Measurements from ENCODE around the gene ADD3. TPM values are rescaled to one million over a fixed set of nuclear protein-coding genes. Genes with fewer than 3 reads are reported as not detected.

ADD3 gene
- total and polyA plus RNA-seq, 2 experiments from 2014 or later, result 83.2 to 216 TPM

- TF ChIP-seq EZH2 (IDR thresholded peaks at IDR 0.05; ENCODE audit: borderline replicate concordance) (no peak), EZH2phosphoT487 (IDR thresholded peaks at IDR 0.05; ENCODE audit: low read depth, severe bottlenecking, unreplicated experiment) (no peak), CTCF (IDR thresholded peaks at IDR 0.05; ENCODE audit: poor library complexity) (no peak)
- Histone ChIP-seq H3K9me3 (ENCODE audit: low read depth) (no peaks in the 10 kb centered on the region), H3K36me3 (replicated peaks; ENCODE audit: insufficient read depth, low read depth) (no peaks in the 10 kb centered on the region), H3K9me2 (replicated peaks; ENCODE audit: insufficient read depth) (no peaks in the 10 kb centered on the region), H3K4me1 (ENCODE audit: insufficient read depth) (peaks cover 61% of the 10 kb centered on the region), H3K4me3 (no peak overlapping the region), H2AFZ (no peak overlapping the region), H3K27me3 (no peaks in the 10 kb centered on the region), H3K4me2 (peak overlapping the region; percentile 50), H3K79me2 (no peaks in the 10 kb centered on the region), H4K20me1 (ENCODE audit: insufficient read depth, poor library complexity, severe bottlenecking) (no peaks in the 10 kb centered on the region), H3K27ac (peak overlapping the region; percentile 97)
- WGBS (ENCODE audit: low lambda C conversion rate, missing lambda C conversion rate), result 75% methylated on average over 4 of the region's 4 CpGs
- no peak for DNase-seq (ENCODE audit: low spot score)
Measured at GRCh38 chr10:109975244-109976190, 32.3 kb upstream of the ADD3 start.

GRCh38 chr10:109976681-109977080, 31.1 kb upstream of the ADD3 start:
- Histone ChIP-seq H3K9me3 (ENCODE audit: low read depth) (no peaks in the 10 kb centered on the region), H3K9me2 (replicated peaks; ENCODE audit: insufficient read depth) (no peaks in the 10 kb centered on the region), H3K79me2 (no peaks in the 10 kb centered on the region), H3K27me3 (no peaks in the 10 kb centered on the region), H3K4me2 (peak overlapping the region; percentile 68), H3K36me3 (replicated peaks; ENCODE audit: insufficient read depth, low read depth) (no peaks in the 10 kb centered on the region), H3K4me1 (ENCODE audit: insufficient read depth) (peaks cover 57% of the 10 kb centered on the region), H3K27ac (peak overlapping the region; percentile 97), H3K4me3 (no peak overlapping the region), H4K20me1 (ENCODE audit: insufficient read depth, poor library complexity, severe bottlenecking) (no peaks in the 10 kb centered on the region), H2AFZ (no peak overlapping the region)
- no peak for DNase-seq (ENCODE audit: low spot score)
- no peak for TF ChIP-seq CTCF (IDR thresholded peaks at IDR 0.05; ENCODE audit: poor library complexity)
- no peak for TF ChIP-seq EZH2 (IDR thresholded peaks at IDR 0.05; ENCODE audit: borderline replicate concordance)
- TF ChIP-seq EZH2phosphoT487 (IDR thresholded peaks at IDR 0.05; ENCODE audit: low read depth, severe bottlenecking, unreplicated experiment), result no peak
- 80% methylated on average over 2 of the region's 2 CpGs for WGBS (ENCODE audit: low lambda C conversion rate, missing lambda C conversion rate)

- no peak overlapping the region for H2AFZ ChIP-seq
- peaks cover 54% of the 10 kb centered on the region for H3K4me1 ChIP-seq (ENCODE audit: insufficient read depth)
Measured at GRCh38 chr10:109977382-109977806, 30.4 kb upstream of the ADD3 start.

More at GRCh38 chr10:109977382-109977806, 30.4 kb upstream of the ADD3 start:
- Histone ChIP-seq H3K79me2 (no peaks in the 10 kb centered on the region), H3K27me3 (no peaks in the 10 kb centered on the region), H4K20me1 (ENCODE audit: insufficient read depth, poor library complexity, severe bottlenecking) (no peaks in the 10 kb centered on the region), H3K27ac (peak overlapping the region; percentile 97), H3K4me2 (peak overlapping the region; percentile 68), H3K4me3 (no peak overlapping the region), H3K9me2 (replicated peaks; ENCODE audit: insufficient read depth) (no peaks in the 10 kb centered on the region), H3K36me3 (replicated peaks; ENCODE audit: insufficient read depth, low read depth) (no peaks in the 10 kb centered on the region), H3K9me3 (ENCODE audit: low read depth) (no peaks in the 10 kb centered on the region)
- peak; percentile 80 for DNase-seq (ENCODE audit: low spot score)
- TF ChIP-seq EZH2 (IDR thresholded peaks at IDR 0.05; ENCODE audit: borderline replicate concordance) (no peak), CTCF (IDR thresholded peaks at IDR 0.05; ENCODE audit: poor library complexity) (no peak), EZH2phosphoT487 (IDR thresholded peaks at IDR 0.05; ENCODE audit: low read depth, severe bottlenecking, unreplicated experiment) (no peak)
- 23% methylated on average over 6 of the region's 6 CpGs for WGBS (ENCODE audit: low lambda C conversion rate, missing lambda C conversion rate)

Data from hepatocyte (in vitro differentiated cells).